GM18505 (cell line): Measurements from ENCODE around the gene TGFBI.

ENCODE experiments used
- ATAC-seq: cut with Tn5 transposase; IDR thresholded peaks from one replicate; pipeline ENCODE4 v1.9.1; 2021; ENCODE audit not compliant: unreplicated experiment
- POLR2A ChIP-seq: IDR thresholded peaks from 4 replicates; pipeline ENCODE4 v1.6.1; 2011; ENCODE audit warnings: borderline replicate concordance; ENCODE audit not compliant: insufficient read depth, insufficient read length; ENCODE audit errors: extremely low read depth

The TGFBI gene

GRCh38 chr5:135997673-135998335 is 31.0 kb upstream of the TGFBI start:
- no peak for TF ChIP-seq POLR2A
- no peak for ATAC-seq

- no peak for TF ChIP-seq POLR2A
- ATAC-seq = no peak
Observed at GRCh38 chr5:135998889-135999288, 29.9 kb upstream of the TGFBI start.

- TF ChIP-seq POLR2A = no peak
- no peak for ATAC-seq
Observed at GRCh38 chr5:135999406-136000139, 29.2 kb upstream of the TGFBI start.

- TF ChIP-seq POLR2A = no peak
- no peak for ATAC-seq
Observed at GRCh38 chr5:136000147-136000546, 28.6 kb upstream of the TGFBI start.

GRCh38 chr5:136000932-136001331 is 27.9 kb upstream of the TGFBI start:
- ATAC-seq = no peak
- no peak for TF ChIP-seq POLR2A

- no peak for ATAC-seq
- TF ChIP-seq POLR2A = no peak
Observed at GRCh38 chr5:136001466-136001981, 27.3 kb upstream of the TGFBI start.

GRCh38 chr5:136004436-136004835 is 24.4 kb upstream of the TGFBI start:
- no peak for TF ChIP-seq POLR2A
- ATAC-seq = no peak

GRCh38 chr5:136005476-136005875 is 23.3 kb upstream of the TGFBI start:
- no peak for TF ChIP-seq POLR2A
- no peak for ATAC-seq

- ATAC-seq = no peak
- no peak for TF ChIP-seq POLR2A
Observed at GRCh38 chr5:136006164-136006563, 22.6 kb upstream of the TGFBI start.

GRCh38 chr5:136006761-136007251 is 22.0 kb upstream of the TGFBI start:
- ATAC-seq = no peak
- no peak for TF ChIP-seq POLR2A

- no peak for TF ChIP-seq POLR2A
- no peak for ATAC-seq
Observed at GRCh38 chr5:136007271-136007670, 21.5 kb upstream of the TGFBI start.

GRCh38 chr5:136011414-136012001 is 17.3 kb upstream of the TGFBI start:
- no peak for ATAC-seq
- TF ChIP-seq POLR2A = no peak

- no peak for ATAC-seq
- no peak for TF ChIP-seq POLR2A
Observed at GRCh38 chr5:136012041-136012804, 16.6 kb upstream of the TGFBI start.

- no peak for ATAC-seq
- TF ChIP-seq POLR2A = no peak
Observed at GRCh38 chr5:136013559-136013958, 15.2 kb upstream of the TGFBI start.
